ENCODE data around the gene OR10T2.

DNA sequence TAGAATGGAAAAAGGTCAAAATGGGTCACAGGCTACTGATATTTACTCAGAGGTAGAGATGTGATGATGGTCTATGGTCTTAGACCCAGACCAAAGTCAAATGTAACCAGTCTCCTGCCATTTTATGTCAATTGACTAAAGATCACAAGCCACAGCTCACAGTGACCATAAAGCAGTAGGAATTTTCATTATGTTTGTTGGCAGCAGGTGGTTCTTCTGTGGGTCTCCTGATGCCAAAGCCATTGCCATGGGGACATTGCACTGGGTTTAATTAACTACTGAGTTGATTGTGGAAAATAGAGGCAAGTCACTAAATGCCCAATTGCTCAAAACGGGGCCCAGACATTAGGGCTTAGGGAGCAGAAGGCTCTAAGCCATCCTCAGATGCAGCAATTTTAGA, 26.9 kb upstream of the OR10T2 start, which contains the start of gene OR10K2:
- TF ChIP-seq, protein P1, sequence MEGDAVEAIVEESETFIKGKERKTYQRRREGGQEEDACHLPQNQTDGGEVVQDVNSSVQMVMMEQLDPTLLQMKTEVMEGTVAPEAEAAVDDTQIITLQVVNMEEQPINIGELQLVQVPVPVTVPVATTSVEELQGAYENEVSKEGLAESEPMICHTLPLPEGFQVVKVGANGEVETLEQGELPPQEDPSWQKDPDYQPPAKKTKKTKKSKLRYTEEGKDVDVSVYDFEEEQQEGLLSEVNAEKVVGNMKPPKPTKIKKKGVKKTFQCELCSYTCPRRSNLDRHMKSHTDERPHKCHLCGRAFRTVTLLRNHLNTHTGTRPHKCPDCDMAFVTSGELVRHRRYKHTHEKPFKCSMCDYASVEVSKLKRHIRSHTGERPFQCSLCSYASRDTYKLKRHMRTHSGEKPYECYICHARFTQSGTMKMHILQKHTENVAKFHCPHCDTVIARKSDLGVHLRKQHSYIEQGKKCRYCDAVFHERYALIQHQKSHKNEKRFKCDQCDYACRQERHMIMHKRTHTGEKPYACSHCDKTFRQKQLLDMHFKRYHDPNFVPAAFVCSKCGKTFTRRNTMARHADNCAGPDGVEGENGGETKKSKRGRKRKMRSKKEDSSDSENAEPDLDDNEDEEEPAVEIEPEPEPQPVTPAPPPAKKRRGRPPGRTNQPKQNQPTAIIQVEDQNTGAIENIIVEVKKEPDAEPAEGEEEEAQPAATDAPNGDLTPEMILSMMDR (conservative IDR thresholded peaks at IDR 0.05; ENCODE audit: low read depth, low read length): no peak
- TF ChIP-seq RCOR1 (IDR thresholded peaks at IDR 0.05; ENCODE audit: insufficient replicate concordance, low read length): no peak
- no peak for TF ChIP-seq RAD21 (IDR thresholded peaks at IDR 0.05; ENCODE audit: low read length)
- TF ChIP-seq SMC3 (IDR thresholded peaks at IDR 0.05; ENCODE audit: low read depth, low read length): no peak
- no peak for TF ChIP-seq POLR2A (IDR thresholded peaks at IDR 0.05; ENCODE audit: low read depth, low read length)
- no peak for TF ChIP-seq MXI1 (IDR thresholded peaks at IDR 0.05; ENCODE audit: borderline replicate concordance, low read depth, low read length)
- TF ChIP-seq, protein P2, sequence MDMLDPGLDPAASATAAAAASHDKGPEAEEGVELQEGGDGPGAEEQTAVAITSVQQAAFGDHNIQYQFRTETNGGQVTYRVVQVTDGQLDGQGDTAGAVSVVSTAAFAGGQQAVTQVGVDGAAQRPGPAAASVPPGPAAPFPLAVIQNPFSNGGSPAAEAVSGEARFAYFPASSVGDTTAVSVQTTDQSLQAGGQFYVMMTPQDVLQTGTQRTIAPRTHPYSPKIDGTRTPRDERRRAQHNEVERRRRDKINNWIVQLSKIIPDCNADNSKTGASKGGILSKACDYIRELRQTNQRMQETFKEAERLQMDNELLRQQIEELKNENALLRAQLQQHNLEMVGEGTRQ (IDR thresholded peaks at IDR 0.05; ENCODE audit: low read depth, low read length): no peak
- no peak for TF ChIP-seq CEBPB (IDR thresholded peaks at IDR 0.05; ENCODE audit: low read depth, low read length)
- no peak for TF ChIP-seq FOS (IDR thresholded peaks at IDR 0.05; ENCODE audit: low read depth, low read length)

All from IMR-90 (cell line).